Stimulated activated CD8-positive, alpha-beta memory T cell treated with anti-CD3 and anti-CD28 coated beads, Interleukin-4, amount 100 ng/mL, for 4 hours (primary cell): ENCODE measurements around the gene UBE4A.
A peak's percentile ranks its signal among the peaks of the same experiment; 100 is the strongest.
"Not testable (repeated sequence)": the region's sequence is repeated elsewhere in the genome, so short reads cannot be mapped to it uniquely, and the experiment has no call there.

ENCODE experiments used
- DNase-seq, 2 donors: peaks; one replicate each; pipeline ENCODE4 v3.0.0-alpha.2; 2020; ENCODE audit warnings: low read depth in 2 of 2, low spot score in 1 of 2

The UBE4A gene

GRCh38 chr11:118398791-118399559, 39.6 kb downstream of the UBE4A start:
- DNase-seq: peak in 1 of 2 donors; percentile 2

GRCh38 chr11:118401151-118401879, 41.9 kb downstream of the UBE4A start, which contains the start of gene ATP5MG:
Gene ATP5MG (plus strand): TSS chr11:118401606. CDS start chr11:118401666, 60 bp downstream.
- DNase-seq: peak; percentile 84 to 87

DNA sequence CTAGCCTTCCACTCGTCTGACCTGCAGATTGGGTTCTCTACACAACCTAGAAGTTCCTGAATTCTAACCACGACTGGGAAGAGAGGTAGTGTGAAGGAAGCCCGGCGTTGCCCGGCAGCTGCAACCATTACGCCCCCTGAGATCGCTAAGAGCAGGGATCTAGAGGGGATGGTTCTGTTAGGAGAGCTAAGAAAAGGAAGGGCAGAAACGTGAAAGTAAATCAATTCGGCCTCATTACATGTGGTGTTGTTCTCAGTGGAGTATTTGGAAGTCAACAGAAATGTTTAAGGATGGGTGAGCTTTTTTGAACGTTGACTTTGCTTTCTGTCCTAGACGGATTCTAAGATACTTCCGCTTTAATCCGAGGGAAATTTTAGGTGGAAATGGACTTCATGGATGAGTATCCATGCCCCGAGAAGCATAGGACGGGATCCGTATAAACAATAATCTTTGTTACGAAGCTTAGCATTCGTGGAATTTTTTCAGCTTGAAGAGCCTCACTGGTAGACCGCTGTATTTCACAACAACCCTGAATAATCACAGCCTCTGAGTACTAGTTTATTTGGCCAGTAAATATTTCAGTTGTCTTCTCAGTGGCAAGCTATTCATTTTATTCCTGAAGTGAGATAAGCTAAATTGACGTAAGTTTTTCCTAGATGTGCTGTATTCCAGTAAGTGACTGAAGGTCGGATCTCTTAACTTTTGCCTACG, 42.6 kb downstream of the UBE4A start:
- no peak for DNase-seq

DNA sequence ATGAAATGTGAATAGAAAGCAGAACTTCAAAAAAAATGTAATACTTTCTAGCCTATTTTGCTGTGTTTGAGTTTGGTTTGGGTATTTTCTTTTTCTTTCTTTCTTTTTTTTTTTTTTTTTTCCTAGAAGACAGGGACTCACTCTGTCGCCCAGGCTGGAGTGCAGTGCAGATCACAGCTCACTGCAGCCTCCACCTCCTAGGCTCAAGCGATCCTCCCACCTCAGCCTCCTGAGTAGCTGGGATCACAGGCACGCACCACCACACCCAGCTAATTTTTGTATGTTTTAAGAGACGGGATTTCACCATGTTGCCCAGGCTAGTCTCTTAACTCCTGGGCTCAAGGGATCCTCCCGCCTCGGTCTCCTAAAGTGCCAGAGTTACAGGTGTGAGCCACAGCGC, 43.2 kb downstream of the UBE4A start:
- not testable (repeated sequence) for DNase-seq

DNA sequence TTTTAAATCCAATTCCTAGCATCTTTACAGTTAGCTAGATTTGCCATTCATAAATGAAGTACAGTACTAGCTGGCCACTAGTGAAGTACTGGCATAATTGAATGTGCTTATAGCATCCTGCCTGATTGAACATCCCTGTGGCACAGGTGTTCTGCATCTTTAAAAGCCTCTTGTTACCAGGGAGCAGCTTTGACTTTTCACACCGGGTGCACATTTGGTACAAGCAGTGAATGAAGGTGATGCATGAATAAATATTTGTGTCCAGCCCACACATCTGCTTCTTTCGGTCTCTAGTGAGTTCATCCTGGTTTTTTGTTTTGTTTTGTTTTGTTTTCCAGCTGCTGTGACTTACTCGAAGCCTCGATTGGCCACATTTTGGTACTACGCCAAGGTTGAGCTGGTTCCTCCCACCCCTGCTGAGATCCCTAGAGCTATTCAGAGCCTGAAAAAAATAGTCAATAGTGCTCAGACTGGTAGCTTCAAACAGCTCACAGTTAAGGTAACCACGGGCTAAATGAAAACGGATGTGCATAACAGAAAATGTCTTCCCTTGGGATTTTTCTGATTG, 47.3 kb downstream of the UBE4A start:
- DNase-seq: no peak

DNA sequence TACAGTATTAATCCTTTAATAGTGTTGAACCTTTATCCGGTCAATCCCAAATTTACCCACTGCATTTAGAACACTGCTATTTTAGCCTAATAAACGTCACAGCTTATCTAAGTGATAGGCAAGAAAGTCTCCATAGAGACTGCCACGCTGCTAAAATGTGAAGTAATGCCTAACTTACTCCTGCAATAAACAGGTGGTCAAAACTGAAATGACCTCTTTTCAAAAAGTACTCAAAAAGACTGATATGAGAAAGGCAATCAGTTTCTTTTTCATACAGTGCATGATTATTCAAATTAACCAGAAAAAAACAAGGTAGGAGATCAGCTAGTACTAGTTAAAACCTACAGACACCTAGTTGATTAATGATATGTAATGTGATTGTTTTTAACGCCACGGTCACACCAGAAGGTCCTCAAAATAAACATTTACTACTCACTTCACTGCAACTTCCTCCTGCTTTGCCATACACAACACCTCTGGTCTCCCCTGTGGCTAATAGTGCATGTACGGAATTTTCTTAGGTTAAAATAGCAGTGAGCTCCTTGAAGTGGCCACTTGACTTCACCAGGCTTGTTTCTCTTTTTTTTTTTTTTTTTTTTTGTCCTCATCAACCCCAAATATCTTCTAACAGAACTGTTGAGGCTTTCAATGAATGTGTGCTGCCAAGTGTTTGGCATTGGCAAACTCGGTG, 50.8 kb downstream of the UBE4A start:
- DNase-seq: no peak

GRCh38 chr11:118411530-118411929, 52.1 kb downstream of the UBE4A start:
- DNase-seq: no peak

- no peak for DNase-seq
Measured at GRCh38 chr11:118412921-118413320, 53.5 kb downstream of the UBE4A start.

DNA sequence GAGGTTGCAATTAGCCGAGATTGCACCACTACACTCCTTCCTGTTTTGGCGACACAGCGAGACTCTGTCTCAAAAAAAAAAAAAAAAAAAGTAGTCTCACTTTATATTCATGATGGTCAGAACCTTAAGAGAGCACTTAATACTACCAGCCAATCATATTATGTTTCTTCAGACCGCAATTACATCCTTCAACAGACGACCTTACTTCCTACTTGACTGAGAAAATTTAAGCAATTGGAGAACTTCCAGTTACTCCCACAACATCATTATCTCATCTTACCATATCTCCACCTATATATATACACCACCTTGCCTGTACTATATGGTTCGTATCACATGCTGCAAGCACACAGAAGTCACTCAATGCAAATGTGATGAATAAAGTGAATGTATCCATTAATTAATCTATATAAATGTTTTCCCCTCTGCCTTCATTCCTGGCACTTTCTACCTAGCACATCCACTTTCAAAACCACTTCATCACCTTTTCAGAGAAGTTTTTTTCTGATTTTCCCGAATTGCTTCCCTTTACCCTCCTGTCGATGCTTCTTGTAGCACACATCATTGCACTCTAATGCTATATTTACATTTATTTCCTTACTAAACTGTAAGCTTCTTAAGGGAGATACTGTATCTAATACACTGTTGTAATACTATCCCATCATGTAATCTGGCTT, 55.8 kb downstream of the UBE4A start:
- no peak for DNase-seq

DNA sequence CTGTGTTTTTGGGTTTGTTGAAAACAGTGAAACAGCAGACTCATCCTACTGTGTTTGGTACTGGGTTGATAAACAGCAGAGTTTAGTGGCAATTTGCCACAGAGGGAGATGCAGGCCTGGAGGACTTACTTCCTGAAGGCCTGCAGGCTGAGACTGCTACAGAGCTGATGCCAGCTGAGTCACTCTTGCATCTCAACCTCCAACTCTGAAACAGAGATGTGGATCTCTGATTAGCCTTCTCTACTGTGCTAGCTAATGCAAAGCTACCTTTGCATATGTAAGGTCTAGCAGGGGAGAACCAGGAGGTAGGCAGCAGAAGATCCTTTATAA, 56.3 kb downstream of the UBE4A start:
- DNase-seq: no peak

- DNase-seq: not testable (repeated sequence)
Measured at GRCh38 chr11:118416900-118417299, 57.5 kb downstream of the UBE4A start.

DNA sequence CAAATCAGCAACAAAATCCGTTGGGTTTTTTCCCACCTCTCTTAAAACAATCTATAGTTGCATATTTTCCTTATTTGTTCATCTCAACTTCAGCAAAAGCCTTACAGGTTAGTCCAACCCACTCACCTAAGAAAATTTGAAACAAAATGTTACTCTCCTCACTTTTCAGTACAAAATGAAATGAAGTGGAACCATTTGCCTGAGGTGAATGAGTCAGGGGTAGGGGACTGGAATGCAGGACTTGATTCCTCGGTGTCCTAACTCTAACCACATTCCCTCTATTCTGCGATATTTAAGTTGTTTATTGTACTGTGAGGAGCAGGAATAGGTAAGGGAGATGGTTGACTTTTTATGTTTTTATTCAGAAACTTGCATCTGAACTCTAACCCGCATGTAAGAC, 58.4 kb downstream of the UBE4A start:
- no peak for DNase-seq

DNA sequence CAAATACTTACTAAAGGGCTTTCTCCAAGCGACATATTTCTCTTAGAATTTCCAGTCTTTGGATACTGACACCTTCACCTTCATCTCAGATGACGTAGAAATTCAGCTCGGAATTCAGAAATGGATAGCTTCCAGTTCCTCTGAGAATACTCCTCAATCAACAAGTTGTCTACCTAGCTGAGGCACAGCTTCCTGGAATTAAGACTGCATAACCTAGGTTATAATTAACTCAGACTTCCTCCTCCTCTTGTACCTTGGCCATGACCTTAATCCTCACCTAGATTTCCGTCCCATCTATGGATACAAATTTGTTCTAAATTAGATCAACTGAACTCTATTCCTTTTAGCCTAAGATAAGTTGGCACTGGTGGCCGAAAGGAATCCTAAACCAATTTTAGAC, 59.4 kb downstream of the UBE4A start:
- DNase-seq: no peak

GRCh38 chr11:118427707-118428106, 68.3 kb downstream of the UBE4A start:
- no peak for DNase-seq

- DNase-seq: no peak
Measured at GRCh38 chr11:118430956-118431355, 71.6 kb downstream of the UBE4A start.

GRCh38 chr11:118434123-118434552, 74.7 kb downstream of the UBE4A start:
- DNase-seq: no peak

GRCh38 chr11:118434553-118435289, 75.3 kb downstream of the UBE4A start:
- no peak for DNase-seq

GRCh38 chr11:118435290-118435892, 76.0 kb downstream of the UBE4A start:
- no peak for DNase-seq

GRCh38 chr11:118435893-118436624, 76.7 kb downstream of the UBE4A start, which contains the start of gene KMT2A:
Gene KMT2A (plus strand): TSS chr11:118436492. CDS start chr11:118436513, 21 bp downstream.
- peak; percentile 86 to 87 for DNase-seq
